Astrocyte (in vitro differentiated cells and primary cell): ENCODE results near the gene ASCC3. TPM values are rescaled to one million over a fixed set of nuclear protein-coding genes. Genes with fewer than 3 reads are reported as not detected.

Experiments
- DNase-seq: peaks from one replicate; pipeline ENCODE4 v3.0.0-alpha.2; 2010; ENCODE audit warnings: low read depth
- FAIRE-seq: peaks from 2 replicates; lab custom pipeline; 2011; peaks lifted over from hg19 to GRCh38; lab: Jason Lieb, UNC
- H2AFZ ChIP-seq: 2 replicates; pipeline ENCODE4 v1.6.0; 2012; ENCODE audit warnings: low read depth, low read length, inconsistent platforms
- H3K27ac ChIP-seq: 2 replicates; pipeline ENCODE4 v1.5.1; 2011; ENCODE audit warnings: low read depth, low read length, inconsistent platforms
- H3K27me3 ChIP-seq: 2 replicates; pipeline ENCODE4 v1.6.0; 2011; ENCODE audit warnings: low read length, inconsistent platforms; ENCODE audit not compliant: insufficient read depth
- H3K36me3 ChIP-seq: 2 replicates; pipeline ENCODE4 v1.5.1; 2011; ENCODE audit warnings: low read length, inconsistent platforms; ENCODE audit not compliant: insufficient read depth
- H3K4me1 ChIP-seq: 2 replicates; pipeline ENCODE4 v1.5.1; 2011; ENCODE audit warnings: low read length, inconsistent platforms; ENCODE audit not compliant: insufficient read depth
- H3K4me2 ChIP-seq: 2 replicates; pipeline ENCODE4 v1.6.0; 2012; ENCODE audit warnings: low read length, inconsistent platforms
- H3K4me3 ChIP-seq: 2 replicates; pipeline ENCODE4 v1.5.1; 2011; ENCODE audit warnings: low read depth, mild to moderate bottlenecking, low read length, inconsistent platforms; ENCODE audit not compliant: insufficient read depth
- H3K79me2 ChIP-seq: 2 replicates; pipeline ENCODE4 v1.6.0; 2012; ENCODE audit warnings: mild to moderate bottlenecking, low read length, inconsistent platforms; ENCODE audit not compliant: insufficient read depth
- H3K9ac ChIP-seq: 2 replicates; pipeline ENCODE4 v1.6.0; 2012; ENCODE audit warnings: mild to moderate bottlenecking, low read length, inconsistent platforms
- H3K9me3 ChIP-seq: 2 replicates; pipeline ENCODE4 v1.5.1; 2012; ENCODE audit warnings: low read depth, mild to moderate bottlenecking, low read length, inconsistent platforms; ENCODE audit not compliant: insufficient read depth
- H4K20me1 ChIP-seq: 2 replicates; pipeline ENCODE4 v1.6.0; 2012; ENCODE audit warnings: low read length, inconsistent platforms; ENCODE audit not compliant: insufficient read depth
- H3K27ac Mint-ChIP-seq: one replicate; pipeline ENCODE4 v1.8.0; 2021; ENCODE audit warnings: mild to moderate bottlenecking, mixed read lengths; ENCODE audit not compliant: unreplicated experiment
- H3K27me3 Mint-ChIP-seq: one replicate; pipeline ENCODE4 v1.8.0; 2021; ENCODE audit warnings: low read depth, mixed read lengths; ENCODE audit not compliant: unreplicated experiment
- H3K36me3 Mint-ChIP-seq: one replicate; pipeline ENCODE4 v1.8.0; 2021; ENCODE audit warnings: low read depth, mixed read lengths; ENCODE audit not compliant: unreplicated experiment
- H3K4me1 Mint-ChIP-seq: one replicate; pipeline ENCODE4 v1.8.0; 2021; ENCODE audit warnings: low read depth, mixed read lengths; ENCODE audit not compliant: unreplicated experiment
- H3K4me3 Mint-ChIP-seq: one replicate; pipeline ENCODE4 v1.8.0; 2021; ENCODE audit warnings: mild to moderate bottlenecking, moderate library complexity, mixed read lengths; ENCODE audit not compliant: unreplicated experiment
- H3K9me3 Mint-ChIP-seq: one replicate; pipeline ENCODE4 v1.8.0; 2021; ENCODE audit warnings: mild to moderate bottlenecking, mixed read lengths; ENCODE audit not compliant: unreplicated experiment
- EZH2 ChIP-seq: IDR thresholded peaks from 2 replicates; pipeline ENCODE4 v1.6.1; 2012; ENCODE audit warnings: mild to moderate bottlenecking, low read length, inconsistent platforms; ENCODE audit not compliant: insufficient read depth
- total RNA-seq: library from RNA; stranded (reverse); gene quantifications from 2 replicates; pipeline ENCODE4 v1.2.1, GENCODE V29; 2021
- TF ChIP-seq, protein P1 (sequence below): IDR thresholded peaks from 2 replicates; pipeline ENCODE4 v1.5.1; 2011; ENCODE audit warnings: low read depth, mild to moderate bottlenecking, inconsistent platforms, low read length, moderate library complexity; ENCODE audit not compliant: insufficient read depth

Gene ASCC3
- total RNA-seq, 1 donor from 2014 or later, result 138 TPM

DNA sequence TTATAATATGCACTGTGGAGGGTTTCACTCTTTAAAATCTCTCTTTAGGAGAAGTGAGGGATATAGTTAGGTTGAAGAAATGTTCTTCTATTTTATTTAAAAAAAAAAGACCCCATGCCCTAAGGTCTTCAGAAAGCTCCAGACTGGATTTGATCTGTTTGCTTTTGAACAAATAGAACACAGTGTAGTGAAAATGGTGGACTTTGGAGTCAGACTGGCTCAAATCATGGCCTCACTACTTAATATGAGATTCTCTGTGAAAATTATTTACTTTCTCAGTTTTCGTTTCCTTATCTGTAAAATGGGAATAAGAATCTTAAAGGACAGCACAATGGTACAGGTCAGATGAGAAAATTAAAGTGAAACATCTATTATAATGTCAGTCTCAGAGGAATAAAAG is 203.9 kb downstream of the ASCC3 start:
- Histone ChIP-seq H2AFZ (no peak overlapping the region), H3K4me1 (no peaks in the 10 kb centered on the region)

DNA sequence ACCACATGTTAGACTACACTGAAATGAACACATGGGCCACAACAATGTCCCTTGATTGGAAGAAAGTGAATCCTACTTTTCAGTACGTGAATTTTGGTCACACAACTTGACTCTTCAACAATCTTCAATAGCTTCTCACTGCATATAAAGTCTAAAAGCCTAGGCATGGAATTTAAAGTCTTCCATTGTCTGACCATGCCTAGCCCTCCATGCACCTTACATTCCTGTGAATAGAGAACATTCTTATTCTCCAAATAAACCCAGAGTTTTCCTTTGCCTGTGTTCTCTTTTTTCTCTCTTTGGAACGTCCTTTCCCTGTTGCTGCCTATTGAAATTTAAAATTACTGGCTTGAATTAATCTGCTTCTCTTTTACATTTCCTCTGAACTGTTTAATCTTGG is 207.5 kb downstream of the ASCC3 start:
- H3K27me3 Mint-ChIP-seq, result no peaks in the 10 kb centered on the region
- no peaks in the 10 kb centered on the region for H3K36me3 Mint-ChIP-seq
- H3K79me2 ChIP-seq, result no peaks in the 10 kb centered on the region
- no peak overlapping the region for H2AFZ ChIP-seq
- H3K4me3 Mint-ChIP-seq, result no peak overlapping the region
- H3K27ac Mint-ChIP-seq, result peak overlapping the region; percentile 26
- no peak for TF ChIP-seq EZH2
- TF ChIP-seq, protein P1, sequence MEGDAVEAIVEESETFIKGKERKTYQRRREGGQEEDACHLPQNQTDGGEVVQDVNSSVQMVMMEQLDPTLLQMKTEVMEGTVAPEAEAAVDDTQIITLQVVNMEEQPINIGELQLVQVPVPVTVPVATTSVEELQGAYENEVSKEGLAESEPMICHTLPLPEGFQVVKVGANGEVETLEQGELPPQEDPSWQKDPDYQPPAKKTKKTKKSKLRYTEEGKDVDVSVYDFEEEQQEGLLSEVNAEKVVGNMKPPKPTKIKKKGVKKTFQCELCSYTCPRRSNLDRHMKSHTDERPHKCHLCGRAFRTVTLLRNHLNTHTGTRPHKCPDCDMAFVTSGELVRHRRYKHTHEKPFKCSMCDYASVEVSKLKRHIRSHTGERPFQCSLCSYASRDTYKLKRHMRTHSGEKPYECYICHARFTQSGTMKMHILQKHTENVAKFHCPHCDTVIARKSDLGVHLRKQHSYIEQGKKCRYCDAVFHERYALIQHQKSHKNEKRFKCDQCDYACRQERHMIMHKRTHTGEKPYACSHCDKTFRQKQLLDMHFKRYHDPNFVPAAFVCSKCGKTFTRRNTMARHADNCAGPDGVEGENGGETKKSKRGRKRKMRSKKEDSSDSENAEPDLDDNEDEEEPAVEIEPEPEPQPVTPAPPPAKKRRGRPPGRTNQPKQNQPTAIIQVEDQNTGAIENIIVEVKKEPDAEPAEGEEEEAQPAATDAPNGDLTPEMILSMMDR, result no peak
- peaks cover 3% of the 10 kb centered on the region for H3K36me3 ChIP-seq
- peaks cover 5% of the 10 kb centered on the region for H3K4me1 Mint-ChIP-seq
- H3K4me2 ChIP-seq, result no peak overlapping the region
- no peaks in the 10 kb centered on the region for H3K9me3 Mint-ChIP-seq
- H3K4me3 ChIP-seq, result no peak overlapping the region
- DNase-seq (no peak), FAIRE-seq (no peak)
- H3K9me3 ChIP-seq, result no peaks in the 10 kb centered on the region
- H3K4me1 ChIP-seq, result no peaks in the 10 kb centered on the region
- no peak overlapping the region for H3K9ac ChIP-seq
- H4K20me1 ChIP-seq, result no peaks in the 10 kb centered on the region
- H3K27me3 ChIP-seq, result no peaks in the 10 kb centered on the region
- no peak overlapping the region for H3K27ac ChIP-seq

More for the DNA sequence above, 203.9 kb downstream of the ASCC3 start:
- peaks cover 2% of the 10 kb centered on the region for H3K36me3 ChIP-seq
- peaks cover 2% of the 10 kb centered on the region for H3K36me3 Mint-ChIP-seq
- no peaks in the 10 kb centered on the region for H3K9me3 Mint-ChIP-seq
- H3K27ac Mint-ChIP-seq, result no peak overlapping the region
- H3K27me3 Mint-ChIP-seq, result no peaks in the 10 kb centered on the region
- H3K27ac ChIP-seq, result no peak overlapping the region
- no peaks in the 10 kb centered on the region for H4K20me1 ChIP-seq
- no peaks in the 10 kb centered on the region for H3K9me3 ChIP-seq
- DNase-seq, result no peak
- no peaks in the 10 kb centered on the region for H3K27me3 ChIP-seq
- no peak overlapping the region for H3K9ac ChIP-seq
- peaks cover 11% of the 10 kb centered on the region for H3K4me1 Mint-ChIP-seq
- no peak overlapping the region for H3K4me3 ChIP-seq
- H3K4me3 Mint-ChIP-seq, result no peak overlapping the region
- TF ChIP-seq EZH2, result no peak
- TF ChIP-seq, protein P1, result no peak
- no peak for FAIRE-seq
- H3K4me2 ChIP-seq, result no peak overlapping the region
- H3K79me2 ChIP-seq, result no peaks in the 10 kb centered on the region

DNA sequence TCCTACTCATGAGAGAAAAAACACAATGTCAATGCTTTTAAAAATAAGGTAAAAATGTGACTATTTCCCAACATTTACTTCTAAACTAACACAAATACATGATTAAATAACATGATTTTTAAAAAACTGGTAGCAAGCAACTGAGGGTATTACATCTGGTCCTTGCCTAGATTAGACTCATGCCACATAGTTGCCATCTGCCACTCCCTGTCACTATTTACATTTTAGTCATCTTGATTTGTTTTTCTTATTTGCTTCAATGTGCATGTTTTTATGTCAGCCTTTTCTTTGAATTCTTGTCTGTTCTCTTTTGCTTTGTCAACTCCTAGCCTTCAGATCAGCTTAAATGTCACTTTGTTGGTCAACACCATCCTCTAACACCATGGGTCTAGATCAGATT is 209.4 kb downstream of the ASCC3 start:
- H3K4me3 Mint-ChIP-seq, result no peak overlapping the region
- no peaks in the 10 kb centered on the region for H3K79me2 ChIP-seq
- FAIRE-seq, result no peak

More for the DNA sequence above, 209.4 kb downstream of the ASCC3 start:
- H3K36me3 Mint-ChIP-seq, result no peaks in the 10 kb centered on the region
- Histone ChIP-seq H3K4me3 (no peak overlapping the region), H3K4me1 (no peaks in the 10 kb centered on the region), H3K9me3 (no peaks in the 10 kb centered on the region), H2AFZ (no peak overlapping the region), H4K20me1 (no peaks in the 10 kb centered on the region), H3K4me2 (no peak overlapping the region), H3K9ac (no peak overlapping the region), H3K36me3 (peaks cover 3% of the 10 kb centered on the region), H3K27me3 (no peaks in the 10 kb centered on the region), H3K27ac (no peak overlapping the region)
- H3K27me3 Mint-ChIP-seq, result no peaks in the 10 kb centered on the region
- TF ChIP-seq EZH2, result no peak
- no peak overlapping the region for H3K27ac Mint-ChIP-seq
- peaks cover 5% of the 10 kb centered on the region for H3K4me1 Mint-ChIP-seq
- no peak for DNase-seq
- no peaks in the 10 kb centered on the region for H3K9me3 Mint-ChIP-seq
